ENCODE measurements around the gene FOXA2. TPM values are rescaled to one million over a fixed set of nuclear protein-coding genes. Genes with fewer than 3 reads are reported as not detected.

Gene FOXA2
- total RNA-seq, 1 donor from 2014 or later = not detected

GRCh38 chr20:22542427-22542826 lies 41.9 kb downstream of the FOXA2 start:
- DNase-seq (ENCODE audit: low read depth) = no peak

- no peak for DNase-seq (ENCODE audit: low read depth)
Observed at GRCh38 chr20:22540832-22541231, 43.5 kb downstream of the FOXA2 start.

GRCh38 chr20:22536956-22537756 lies 47.2 kb downstream of the FOXA2 start:
- no peak for DNase-seq (ENCODE audit: low read depth)

GRCh38 chr20:22536141-22536828 lies 48.1 kb downstream of the FOXA2 start:
- no peak for DNase-seq (ENCODE audit: low read depth)

- no peak for DNase-seq (ENCODE audit: low read depth)
Observed at GRCh38 chr20:22535483-22535882, 48.9 kb downstream of the FOXA2 start.

GRCh38 chr20:22533823-22534751 lies 50.3 kb downstream of the FOXA2 start:
- no peak for DNase-seq (ENCODE audit: low read depth)

GRCh38 chr20:22532598-22532997 lies 51.8 kb downstream of the FOXA2 start:
- DNase-seq (ENCODE audit: low read depth) = no peak

GRCh38 chr20:22531756-22532155 lies 52.6 kb downstream of the FOXA2 start:
- DNase-seq (ENCODE audit: low read depth) = no peak

- DNase-seq (ENCODE audit: low read depth) = no peak
Observed at GRCh38 chr20:22531056-22531615, 53.2 kb downstream of the FOXA2 start.
